ENCODE data around the gene SMC4.

DNA sequence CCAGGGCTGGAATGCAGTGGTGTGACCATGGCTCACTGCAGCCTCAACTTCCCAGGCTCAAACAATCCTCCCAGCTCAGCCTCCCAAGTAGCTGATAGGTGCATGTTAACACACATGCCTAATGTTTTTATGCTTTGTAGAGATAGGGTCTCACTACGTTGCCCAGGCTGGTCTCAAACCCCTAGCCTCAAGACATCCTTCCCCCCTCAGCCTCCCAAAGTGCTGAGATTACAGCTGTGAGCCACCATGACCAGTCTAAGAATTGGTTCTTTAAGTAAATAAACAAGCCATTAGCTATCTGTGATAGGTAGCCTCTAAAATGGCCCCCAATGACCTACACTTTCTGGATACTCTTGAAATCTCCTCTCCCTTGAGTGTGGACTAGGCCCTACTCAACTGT lies 46.4 kb downstream of the SMC4 start:
- TF ChIP-seq, protein P1, sequence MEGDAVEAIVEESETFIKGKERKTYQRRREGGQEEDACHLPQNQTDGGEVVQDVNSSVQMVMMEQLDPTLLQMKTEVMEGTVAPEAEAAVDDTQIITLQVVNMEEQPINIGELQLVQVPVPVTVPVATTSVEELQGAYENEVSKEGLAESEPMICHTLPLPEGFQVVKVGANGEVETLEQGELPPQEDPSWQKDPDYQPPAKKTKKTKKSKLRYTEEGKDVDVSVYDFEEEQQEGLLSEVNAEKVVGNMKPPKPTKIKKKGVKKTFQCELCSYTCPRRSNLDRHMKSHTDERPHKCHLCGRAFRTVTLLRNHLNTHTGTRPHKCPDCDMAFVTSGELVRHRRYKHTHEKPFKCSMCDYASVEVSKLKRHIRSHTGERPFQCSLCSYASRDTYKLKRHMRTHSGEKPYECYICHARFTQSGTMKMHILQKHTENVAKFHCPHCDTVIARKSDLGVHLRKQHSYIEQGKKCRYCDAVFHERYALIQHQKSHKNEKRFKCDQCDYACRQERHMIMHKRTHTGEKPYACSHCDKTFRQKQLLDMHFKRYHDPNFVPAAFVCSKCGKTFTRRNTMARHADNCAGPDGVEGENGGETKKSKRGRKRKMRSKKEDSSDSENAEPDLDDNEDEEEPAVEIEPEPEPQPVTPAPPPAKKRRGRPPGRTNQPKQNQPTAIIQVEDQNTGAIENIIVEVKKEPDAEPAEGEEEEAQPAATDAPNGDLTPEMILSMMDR (IDR thresholded peaks at IDR 0.05): no peak
- no peak for TF ChIP-seq POLR2A (IDR thresholded peaks at IDR 0.05)

Measured in adrenal gland (tissue), 5 donors.